HG03097 (cell line): ENCODE measurements around the gene VGF.
A peak's percentile ranks its signal among the peaks of the same experiment; 100 is the strongest.
"Not testable (repeated sequence)": the region's sequence is repeated elsewhere in the genome, so short reads cannot be mapped to it uniquely, and the experiment has no call there.

ENCODE experiments used
- ATAC-seq: cut with Tn5 transposase; IDR thresholded peaks from one replicate; pipeline ENCODE4 v1.9.1; 2021; ENCODE audit not compliant: unreplicated experiment, low FRiP score

The VGF gene

DNA sequence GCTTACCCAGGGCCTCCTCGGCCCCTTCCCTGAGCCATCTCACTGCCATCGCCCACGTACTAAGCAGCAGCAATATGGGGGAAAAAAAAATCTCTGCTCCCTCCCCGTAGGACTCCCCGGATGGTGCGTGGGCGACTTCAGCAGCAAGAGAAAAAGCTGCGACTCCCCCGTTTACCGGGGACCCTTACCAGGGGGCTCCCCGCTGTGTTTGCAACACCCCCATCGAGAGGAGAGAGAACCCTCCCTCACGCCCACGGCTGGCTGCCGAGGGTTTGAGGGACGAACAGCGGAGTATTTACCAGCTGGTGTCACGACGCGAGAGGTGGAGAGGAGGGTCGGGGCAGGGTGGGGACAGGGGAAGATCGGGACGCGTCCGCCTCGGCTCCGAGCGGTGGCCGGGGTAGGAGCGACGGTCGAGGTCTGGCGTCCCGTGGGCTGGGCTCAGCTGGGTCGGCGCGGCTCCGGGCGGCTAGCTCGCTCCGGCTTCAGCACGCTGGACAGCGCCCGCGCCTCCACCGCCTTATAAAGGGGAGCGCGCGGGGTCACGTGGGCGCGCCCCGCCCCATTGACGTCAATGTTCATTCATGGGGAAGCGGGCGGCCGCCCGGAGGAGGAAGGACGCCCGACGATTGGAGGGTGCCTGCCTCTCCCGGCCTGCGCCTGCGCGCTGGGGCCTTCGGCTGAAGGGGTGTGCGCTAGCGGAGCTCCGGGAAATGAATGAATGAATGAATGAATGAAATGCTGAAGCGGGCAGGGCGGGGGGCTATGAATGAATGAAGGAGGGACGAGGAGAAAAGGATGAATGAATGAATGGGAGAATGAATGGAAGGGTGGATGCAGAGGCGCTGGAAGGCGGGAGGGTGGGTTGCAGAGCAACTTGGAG lies at the start of gene VGF:
TSS of gene VGF (minus strand) at position 495 of the 883 bp plus-strand sequence. CDS start 726 bp downstream, outside the sequence.
- ATAC-seq = peak; percentile 57

DNA sequence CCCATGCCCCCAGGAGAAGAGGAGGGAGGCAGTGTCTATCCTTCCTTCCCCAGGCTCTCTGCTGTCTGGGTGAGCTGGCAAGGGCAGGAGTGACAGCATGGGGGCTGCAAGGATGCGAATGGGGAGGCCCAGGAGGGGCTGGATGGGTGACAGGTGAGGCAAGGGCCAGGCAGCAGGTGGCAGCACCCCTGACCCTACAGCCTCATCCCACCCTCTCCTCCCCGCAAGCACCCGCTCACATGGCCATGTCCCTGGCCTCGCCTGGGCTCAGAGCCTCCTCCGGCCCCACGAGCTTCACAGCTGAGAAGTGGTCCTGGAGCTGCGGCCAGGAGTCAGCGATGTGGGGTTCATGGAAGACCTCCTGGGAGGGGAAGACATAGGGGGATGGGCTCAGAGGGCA lies 46.6 kb upstream of the VGF start:
- no peak for ATAC-seq

DNA sequence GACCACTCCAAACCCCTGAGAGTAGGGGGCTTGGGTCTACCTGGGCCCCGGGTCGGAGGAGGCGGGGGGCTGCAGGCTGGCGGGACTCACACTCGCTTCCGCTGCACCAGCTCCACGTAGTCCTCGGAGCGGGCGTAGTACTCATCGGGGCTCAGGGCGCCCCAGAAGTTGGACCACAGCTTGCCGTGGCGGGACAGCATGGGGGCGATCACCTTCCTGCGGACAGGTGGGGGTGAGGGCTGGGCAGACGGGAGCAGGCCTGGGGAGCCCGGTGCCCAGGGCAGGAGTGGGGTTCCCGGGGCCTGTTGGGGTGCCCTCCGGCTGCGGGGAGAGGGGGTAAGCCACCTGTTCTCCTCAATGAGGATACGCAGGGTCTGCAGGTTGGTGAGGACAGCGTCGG lies 46.1 kb upstream of the VGF start:
- no peak for ATAC-seq

DNA sequence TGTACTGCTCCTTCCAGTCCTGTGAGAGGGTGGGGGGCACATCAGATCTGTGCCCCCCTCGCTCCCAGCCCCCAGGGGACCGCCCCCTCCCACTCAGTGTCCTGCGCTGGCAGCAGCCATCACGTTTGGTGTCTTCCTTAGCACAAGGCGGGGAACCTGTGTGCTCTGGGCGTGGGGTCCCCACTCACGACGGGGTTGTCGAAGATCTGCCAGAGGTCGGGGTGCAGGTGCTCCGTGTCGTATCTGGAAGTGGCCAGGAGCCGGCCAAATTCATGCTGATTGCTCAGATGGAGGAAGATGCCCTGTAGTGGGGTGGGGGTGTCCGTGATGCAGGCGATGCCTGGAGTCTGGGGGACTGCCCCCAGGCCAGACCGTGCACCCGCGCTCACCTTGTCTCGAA lies 44.8 kb upstream of the VGF start:
- no peak for ATAC-seq

DNA sequence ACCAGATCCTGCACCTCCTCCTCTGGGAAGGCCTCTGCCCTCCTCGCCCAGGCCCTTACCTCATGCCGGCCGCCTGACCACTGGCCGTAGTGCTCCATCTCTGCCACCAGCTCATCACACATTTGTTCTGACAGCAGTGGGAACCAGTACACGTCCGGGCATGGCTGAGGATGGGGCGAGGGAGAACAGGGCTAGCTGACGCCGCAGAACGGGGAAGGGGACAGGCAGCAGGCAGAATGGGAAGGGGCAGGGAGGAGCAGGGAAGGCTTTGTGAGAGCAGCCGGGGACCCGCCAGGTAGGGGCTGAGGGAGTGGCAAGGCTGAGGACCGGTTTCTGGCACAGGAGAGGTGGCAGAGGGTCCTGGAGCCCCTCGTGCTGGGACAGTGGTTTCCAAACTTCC lies 43.4 kb upstream of the VGF start:
- no peak for ATAC-seq

DNA sequence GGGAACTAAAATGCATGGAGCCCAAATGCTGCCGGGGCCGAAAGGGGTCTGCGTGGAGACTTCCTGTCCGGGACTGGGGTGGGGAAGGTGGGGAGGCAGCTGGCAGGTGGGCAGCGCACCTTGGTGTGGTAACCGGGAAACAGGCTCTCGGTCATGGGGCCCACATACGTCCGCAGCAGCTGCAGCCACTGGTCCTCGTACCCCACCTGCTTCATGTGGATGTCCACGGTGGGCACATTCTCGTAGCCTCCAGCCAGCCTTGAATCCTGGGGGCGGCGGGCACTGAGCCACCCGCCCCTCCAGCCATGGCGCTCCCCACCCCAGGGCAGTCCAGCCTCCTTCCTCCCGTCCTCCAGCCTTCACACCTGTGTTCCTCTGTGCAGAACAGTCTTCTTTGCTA lies 42.1 kb upstream of the VGF start:
- ATAC-seq = no peak

DNA sequence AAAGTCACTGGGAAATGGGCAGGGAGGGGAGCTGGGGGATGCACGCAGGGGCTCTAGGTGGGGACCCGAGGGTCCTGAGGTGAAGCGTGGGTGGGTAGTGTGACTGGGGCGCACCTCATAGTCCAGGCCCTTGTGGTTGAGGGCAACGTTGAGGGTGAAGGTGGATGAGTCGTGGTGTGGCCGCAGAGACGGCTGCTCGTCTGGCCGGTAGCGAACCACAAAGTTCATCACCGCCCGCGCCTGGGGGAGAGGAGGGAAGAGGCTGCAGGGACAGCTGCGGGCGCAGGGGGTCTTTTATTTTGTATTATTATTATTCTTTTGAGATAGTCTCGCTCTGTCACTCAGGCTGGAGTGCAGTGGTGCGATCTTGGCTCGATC lies 41.3 kb upstream of the VGF start:
- ATAC-seq = no peak

DNA sequence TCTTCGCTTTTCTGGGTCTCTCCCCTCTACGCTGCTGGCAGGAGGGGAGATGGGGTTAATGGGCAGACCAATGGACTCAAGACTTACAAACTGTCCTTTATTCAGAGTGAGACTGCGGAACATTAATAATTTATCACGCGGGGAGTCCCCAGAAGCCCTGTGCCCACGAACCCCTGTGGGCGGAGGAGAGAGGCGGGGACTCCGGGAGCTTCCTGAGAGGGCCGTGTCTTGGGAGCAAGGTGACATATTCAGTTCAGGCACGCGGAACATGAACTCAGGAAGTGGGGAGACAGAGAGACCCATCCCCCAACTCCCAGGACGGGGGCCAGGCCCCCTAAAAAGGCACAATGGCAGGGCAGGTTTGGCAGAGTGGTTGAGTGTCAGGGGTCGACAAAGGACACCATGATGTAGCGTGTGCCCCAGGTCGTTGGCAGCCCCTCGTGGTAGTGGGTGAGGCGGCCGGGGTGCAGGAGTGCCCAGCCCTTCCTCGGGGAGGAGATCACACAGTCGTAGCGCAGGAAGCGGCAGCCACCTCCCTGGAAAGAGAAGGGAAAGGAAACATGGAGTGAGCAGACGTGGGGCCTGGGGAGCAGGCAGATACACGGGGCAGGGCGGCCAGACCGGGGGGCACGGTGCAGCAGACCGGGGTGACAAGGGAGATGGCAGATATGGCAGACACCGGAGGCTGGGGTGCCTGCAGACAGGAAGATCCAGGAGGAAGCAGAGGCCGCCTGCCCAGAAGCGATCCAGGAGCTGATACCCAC lies 40.7 kb upstream of the VGF start:
- ATAC-seq = no peak

DNA sequence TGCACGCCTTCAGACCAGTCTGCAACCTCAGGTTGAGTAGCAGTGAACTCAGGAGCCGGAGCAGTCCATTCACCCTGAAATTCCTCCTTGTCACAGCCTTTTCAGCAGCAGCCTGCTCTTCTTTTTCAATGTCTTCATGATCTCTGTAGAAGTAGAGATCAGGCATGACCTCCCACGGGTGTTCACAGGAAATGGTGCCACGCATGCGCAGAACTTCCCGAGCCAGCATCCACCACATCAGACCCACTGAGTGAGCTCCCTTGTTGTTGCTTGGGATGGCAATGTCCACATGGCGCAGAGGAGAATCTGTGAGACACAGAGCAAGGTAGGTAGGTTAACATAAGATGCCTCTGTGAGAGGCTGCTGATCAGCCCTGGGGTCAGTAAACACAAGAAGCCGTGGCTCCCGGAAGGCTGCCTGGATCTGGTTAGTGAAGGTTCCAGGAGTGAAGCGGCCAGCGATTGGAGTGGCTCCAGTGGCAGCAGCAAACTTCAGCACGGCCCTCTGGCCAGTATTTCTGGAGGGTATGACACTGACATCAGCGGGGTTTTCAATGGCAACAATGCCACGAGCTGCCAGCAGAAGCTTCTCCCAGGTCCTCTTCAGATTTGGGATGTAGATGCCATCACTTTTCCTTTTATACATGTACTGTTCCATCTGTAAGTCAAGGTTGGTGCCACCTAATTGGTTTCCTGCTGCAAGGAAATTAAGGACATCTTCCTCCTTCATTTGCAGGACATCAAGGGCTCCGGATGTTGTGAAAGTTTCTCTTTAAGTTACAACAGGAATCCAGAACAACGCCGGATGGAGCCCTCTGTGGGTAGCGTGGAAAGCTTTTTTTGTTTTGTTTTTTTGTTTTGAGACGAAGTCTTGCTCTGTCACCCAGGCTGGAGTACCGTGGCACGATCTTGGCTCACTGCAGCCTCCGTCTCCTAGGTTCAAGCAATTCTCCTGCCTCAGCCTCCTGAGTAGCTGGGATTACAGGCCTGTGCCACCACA lies 38.7 kb upstream of the VGF start:
- ATAC-seq = not testable (repeated sequence)

DNA sequence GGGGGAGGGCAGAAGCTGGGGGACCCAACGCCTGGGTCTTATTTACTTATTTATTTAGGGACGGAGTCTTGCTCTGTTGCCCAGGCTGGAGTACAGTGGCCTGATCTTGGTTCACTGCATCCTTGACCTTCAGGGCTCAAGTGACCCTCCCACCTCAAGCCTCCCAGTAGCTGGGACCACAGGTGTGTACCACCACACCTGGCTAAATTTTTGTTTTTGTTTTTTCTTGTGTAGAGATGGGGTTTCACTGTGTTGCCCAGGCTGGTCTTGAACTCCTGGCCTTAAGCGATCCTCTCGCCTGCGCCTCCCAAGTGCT lies 37.2 kb upstream of the VGF start:
- no peak for ATAC-seq

DNA sequence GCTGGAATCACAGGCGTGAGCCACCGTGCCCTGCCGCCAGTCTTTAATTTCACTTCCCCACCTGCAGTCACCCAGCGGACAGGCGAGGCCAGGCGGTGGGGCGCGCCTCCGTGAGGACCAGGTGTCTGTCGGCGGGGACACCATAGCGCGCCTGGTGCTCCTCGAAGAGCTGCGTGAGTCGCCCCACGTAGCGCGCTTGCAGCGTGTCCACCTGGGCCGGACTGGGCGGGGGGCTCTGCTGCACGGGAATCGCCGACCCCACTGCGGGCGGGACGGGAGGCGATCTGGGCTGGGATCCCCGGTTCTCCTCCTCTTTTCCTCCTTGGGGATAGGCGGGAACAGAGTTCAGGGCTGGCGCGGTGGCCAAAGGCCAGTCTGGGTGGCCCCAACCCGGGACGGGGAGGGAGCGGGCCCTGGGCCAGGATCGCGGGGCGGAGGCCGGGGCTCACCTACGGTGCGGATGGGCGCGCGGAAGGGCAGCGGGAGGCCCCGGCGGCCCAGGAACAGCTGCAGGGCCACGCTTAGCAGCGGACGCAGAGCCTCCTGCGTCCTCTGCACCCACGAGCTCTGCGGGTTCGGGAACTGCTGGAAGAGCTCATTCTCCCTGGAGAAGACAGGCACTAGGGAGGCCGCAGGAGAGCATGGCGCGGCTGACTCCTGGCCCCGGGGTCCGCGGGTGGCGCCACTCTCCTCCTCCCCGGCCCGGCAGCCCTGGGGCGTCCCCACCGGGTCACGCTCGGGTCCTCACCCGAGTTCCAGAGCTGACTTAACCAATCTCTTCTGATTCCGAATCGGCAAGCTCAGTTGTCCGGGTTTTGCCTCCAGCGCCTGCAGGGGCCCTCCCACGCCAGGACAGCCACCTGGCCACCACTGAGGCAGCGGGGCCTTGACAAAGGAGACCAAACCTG lies 36.6 kb upstream of the VGF start:
- no peak for ATAC-seq

DNA sequence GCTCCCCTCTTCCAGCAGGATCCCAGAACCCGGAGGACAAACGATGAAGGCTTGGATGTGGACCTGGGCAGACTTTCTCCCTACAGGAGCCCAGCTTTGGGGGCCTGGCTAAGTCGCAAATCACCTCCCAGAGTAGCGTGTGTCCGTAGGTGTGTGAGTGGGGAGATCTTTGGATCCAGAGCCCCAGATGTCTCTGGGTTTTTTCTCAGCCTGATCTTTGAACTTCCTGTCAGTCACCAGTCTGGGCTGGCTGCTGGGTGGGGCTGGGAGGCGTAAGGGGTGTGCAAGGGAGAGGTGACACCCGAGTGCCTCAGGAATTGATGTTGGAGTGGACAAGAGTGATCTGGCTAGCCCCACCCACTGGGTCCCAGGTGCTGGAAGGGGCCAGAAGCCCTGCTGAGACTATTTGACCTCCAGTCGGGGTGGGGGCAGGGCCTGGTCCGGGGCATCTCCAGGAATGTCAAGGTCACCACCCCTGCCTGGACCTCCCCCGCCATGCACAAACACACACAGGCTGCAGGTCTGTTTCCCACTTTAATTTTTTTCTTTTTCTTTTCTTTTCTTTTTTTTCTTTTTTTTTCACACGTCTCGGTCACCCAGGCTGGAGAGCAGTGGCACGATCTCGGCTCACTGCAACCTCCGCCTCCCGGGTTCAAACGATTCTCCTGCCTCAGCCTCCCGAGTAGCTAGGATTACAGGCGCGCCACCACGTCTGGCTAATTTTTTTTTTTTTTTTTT lies 35.7 kb upstream of the VGF start, which contains the start of gene MOGAT3:
TSS of gene MOGAT3 (minus strand) at position 175 of the 738 bp plus-strand sequence. CDS start 182 bp downstream, outside the sequence.
- ATAC-seq = no peak

DNA sequence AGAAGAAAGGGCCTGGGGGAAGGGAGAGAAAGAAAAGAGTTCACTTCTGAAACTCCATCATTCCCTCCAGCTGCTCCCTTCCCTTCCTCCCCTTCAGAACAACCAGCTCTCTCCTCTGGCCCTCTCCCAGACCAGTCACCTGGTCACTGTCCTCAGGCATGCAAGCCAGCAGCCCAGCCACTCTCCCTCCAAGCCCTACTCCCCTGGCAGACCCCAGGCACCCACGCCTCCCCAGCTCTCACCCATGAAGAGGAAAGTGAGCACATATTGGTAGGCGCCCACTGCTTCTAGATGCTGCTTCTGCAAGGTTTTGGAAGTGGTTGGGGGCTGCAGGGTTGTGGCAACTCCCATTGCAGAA lies 35.1 kb upstream of the VGF start:
- no peak for ATAC-seq

DNA sequence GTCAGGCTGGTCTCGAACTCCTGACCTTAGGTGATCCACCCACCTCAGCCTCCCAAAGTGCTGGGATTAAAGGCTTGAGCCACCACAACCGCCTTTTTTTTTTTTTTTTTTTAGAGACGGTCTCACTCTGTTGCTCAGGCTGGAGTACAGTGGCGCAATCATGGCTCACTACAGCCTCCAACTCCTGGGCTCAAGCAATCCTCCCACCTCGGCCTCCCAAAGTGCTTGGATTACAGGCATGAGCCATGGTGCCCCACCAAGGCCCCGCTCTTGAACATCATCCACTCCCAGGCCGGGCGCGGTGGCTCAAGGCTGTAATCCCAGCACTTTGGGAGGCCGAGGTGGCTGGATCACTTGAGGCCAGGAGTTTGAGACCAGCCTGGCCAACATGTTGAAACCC lies 34.2 kb upstream of the VGF start:
- ATAC-seq = not testable (repeated sequence)

DNA sequence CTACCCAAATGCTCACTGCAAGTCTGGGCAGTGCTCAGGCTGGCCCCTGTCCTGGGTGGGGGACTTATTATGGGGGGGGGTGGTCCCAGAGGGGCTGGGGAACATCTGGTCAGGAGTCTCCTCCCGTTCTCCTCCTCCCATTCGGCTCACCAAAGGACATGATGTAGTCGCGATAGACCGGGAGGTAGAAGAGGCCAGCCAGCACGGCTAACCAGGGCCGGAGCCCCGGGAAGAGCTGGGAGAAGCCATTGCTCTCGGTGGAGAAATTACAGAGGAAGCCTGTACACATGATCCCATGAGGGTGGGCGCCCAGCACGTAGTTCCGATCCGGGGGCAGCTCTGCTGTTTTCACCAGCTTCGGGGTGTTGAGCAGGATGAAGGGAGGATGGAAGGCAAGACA lies 33.1 kb upstream of the VGF start:
- ATAC-seq = no peak

DNA sequence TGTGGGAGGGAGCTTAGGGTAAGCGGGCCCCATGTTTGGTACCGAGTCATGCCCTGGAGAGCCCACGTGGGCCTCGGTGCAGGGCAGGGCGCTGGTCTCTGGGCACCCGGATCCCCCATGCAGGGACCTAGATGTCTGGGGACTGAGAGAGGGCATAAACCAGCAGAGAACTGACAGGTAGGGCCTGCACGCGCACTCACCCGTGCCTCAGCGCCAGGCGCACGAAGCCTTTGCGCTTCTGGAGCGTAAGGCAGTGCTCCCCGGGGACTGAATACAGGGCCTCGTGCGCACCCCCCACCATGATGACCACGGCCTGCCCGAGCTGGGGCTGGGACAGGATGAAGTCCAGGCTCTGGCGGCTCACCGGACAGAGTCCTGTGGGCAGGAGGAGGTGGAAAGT lies 32.6 kb upstream of the VGF start:
- ATAC-seq = no peak

DNA sequence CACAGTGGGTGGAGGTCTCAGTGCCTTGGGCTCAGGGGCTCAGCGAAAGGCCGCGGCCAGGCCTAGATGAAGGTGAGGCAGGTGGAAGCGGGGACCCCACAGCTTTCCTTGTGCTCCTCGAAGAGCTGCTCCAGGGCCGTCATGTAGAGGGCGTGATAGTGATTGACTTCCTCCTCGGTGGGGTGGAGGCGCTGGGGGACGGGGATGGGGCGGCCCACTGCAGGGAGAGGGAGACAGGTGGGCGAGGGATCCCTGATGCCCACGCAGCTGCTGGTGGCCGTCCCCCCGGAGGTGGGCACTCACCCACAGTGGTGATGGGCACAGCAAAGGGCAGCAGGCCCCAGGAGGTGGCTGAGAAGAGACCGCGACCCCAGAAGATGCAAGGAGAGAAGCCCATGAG lies 30.5 kb upstream of the VGF start:
- no peak for ATAC-seq

DNA sequence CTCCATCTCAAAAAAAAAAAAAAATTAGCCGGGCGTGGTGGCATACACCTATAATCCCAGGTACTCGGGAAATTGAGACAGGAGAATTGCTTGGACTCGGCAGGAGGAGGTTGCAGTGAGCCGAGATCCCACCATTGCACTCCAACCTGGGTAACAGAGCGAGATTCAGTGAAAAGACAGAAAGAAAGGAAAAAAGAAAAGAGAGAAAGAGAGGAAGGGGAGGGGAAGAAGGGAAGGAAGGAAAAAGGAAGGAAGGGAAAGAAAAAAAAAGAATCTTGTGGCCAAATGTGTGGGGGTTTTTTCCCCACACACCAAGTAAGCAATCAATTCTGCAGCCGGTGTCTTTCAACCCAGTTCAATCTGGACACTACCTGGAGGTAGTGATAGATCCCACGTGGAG lies 23.7 kb upstream of the VGF start:
- ATAC-seq = no peak

DNA sequence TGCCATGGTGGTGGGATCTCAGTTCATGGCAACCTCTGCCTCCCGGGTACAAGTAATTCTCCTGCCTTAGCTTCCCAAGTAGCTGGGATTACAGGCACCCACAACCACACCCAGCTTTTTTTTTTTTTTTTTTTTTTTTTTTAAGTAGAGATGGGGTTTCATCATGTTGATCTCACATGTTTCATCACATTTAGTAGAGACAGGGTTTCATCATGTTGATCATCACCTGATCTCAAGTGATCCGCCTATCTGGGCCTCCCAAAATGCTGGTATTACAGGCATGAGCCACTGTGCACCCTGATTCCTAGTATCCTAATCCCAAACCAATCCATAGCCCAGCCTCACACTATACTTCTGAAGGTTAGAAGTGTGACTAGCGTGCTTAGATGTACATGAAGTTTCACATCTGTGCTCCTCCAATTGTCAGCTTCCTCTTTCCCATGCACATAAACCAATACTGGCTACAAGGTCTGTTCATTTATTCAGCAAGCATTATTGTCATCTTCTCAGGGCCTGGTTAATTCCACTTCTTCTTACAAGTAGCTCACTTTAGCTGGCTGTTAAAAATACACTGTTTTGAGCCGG lies 21.6 kb upstream of the VGF start:
- ATAC-seq = no peak
